Measurements from ENCODE around the gene DIP2A. TPM values are rescaled to one million over a fixed set of nuclear protein-coding genes. Genes with fewer than 3 reads are reported as not detected.

Gene DIP2A
- total RNA-seq, 1 experiment from 2014 or later = 39.9 TPM

- POLR2A ChIA-PET (ENCODE audit: unreplicated experiment) = no interaction called here
- no peaks in the 10 kb centered on the region for H3K36me3 ChIP-seq (ENCODE audit: low read depth)
Observed at GRCh38 chr21:46552274-46552673, 93.6 kb downstream of the DIP2A start.

GRCh38 chr21:46552865-46553379, 94.2 kb downstream of the DIP2A start:
- CTCF ChIA-PET = no interaction called here
- Histone ChIP-seq H3K4me2 (no peak overlapping the region), H4K20me1 (ENCODE audit: insufficient read depth) (no peaks in the 10 kb centered on the region), H3K9me3 (ENCODE audit: insufficient read depth, low read depth) (no peaks in the 10 kb centered on the region), H3K79me2 (ENCODE audit: low read depth) (no peaks in the 10 kb centered on the region), H3K27me3 (ENCODE audit: insufficient read depth, low read depth) (no peaks in the 10 kb centered on the region), H3F3A (ENCODE audit: insufficient read depth, low read depth) (no peaks in the 10 kb centered on the region), H3K27ac (no peak overlapping the region), H2AFZ (no peak overlapping the region), H3K36me3 (ENCODE audit: low read depth) (no peaks in the 10 kb centered on the region), H3K4me3 (no peak overlapping the region), H3K4me1 (replicated peaks; ENCODE audit: insufficient read depth) (no peaks in the 10 kb centered on the region), H3K9me2 (ENCODE audit: insufficient read depth) (no peaks in the 10 kb centered on the region)
- POLR2A ChIA-PET (ENCODE audit: unreplicated experiment) = no interaction called here
- BruUV-seq (replicated peaks) = no TSS peak
- no peak for TF ChIP-seq EZH2 (IDR thresholded peaks at IDR 0.05; ENCODE audit: low read depth)
- TF ChIP-seq CTCF (conservative IDR thresholded peaks at IDR 0.05) = no peak
- intact Hi-C loops (cut with micrococcal nuclease; ENCODE audit: unreplicated experiment) = no loop called here
- no peak for DNase-seq

More at GRCh38 chr21:46552274-46552673, 93.6 kb downstream of the DIP2A start:
- Histone ChIP-seq H3F3A (ENCODE audit: insufficient read depth, low read depth) (no peaks in the 10 kb centered on the region), H3K4me2 (no peak overlapping the region), H4K20me1 (ENCODE audit: insufficient read depth) (no peaks in the 10 kb centered on the region), H3K4me1 (replicated peaks; ENCODE audit: insufficient read depth) (no peaks in the 10 kb centered on the region), H3K27ac (no peak overlapping the region), H3K27me3 (ENCODE audit: insufficient read depth, low read depth) (no peaks in the 10 kb centered on the region), H2AFZ (no peak overlapping the region), H3K9me2 (ENCODE audit: insufficient read depth) (no peaks in the 10 kb centered on the region), H3K9me3 (ENCODE audit: insufficient read depth, low read depth) (no peaks in the 10 kb centered on the region), H3K79me2 (ENCODE audit: low read depth) (no peaks in the 10 kb centered on the region), H3K4me3 (no peak overlapping the region)
- CTCF ChIA-PET = no interaction called here
- intact Hi-C loops (cut with micrococcal nuclease; ENCODE audit: unreplicated experiment) = no loop called here
- BruUV-seq (replicated peaks) = no TSS peak
- no peak for DNase-seq
- TF ChIP-seq EZH2 (IDR thresholded peaks at IDR 0.05; ENCODE audit: low read depth) (no peak), CTCF (conservative IDR thresholded peaks at IDR 0.05) (no peak)

- no peaks in the 10 kb centered on the region for H3K4me1 ChIP-seq (replicated peaks; ENCODE audit: insufficient read depth)
- intact Hi-C loops (cut with micrococcal nuclease; ENCODE audit: unreplicated experiment) = no loop called here
- H3K27ac ChIP-seq = no peak overlapping the region
- TF ChIP-seq CTCF (conservative IDR thresholded peaks at IDR 0.05) = no peak
- TF ChIP-seq EZH2 (IDR thresholded peaks at IDR 0.05; ENCODE audit: low read depth) = no peak
- CTCF ChIA-PET = no interaction called here
- H3K9me3 ChIP-seq (ENCODE audit: insufficient read depth, low read depth) = no peaks in the 10 kb centered on the region
- no peaks in the 10 kb centered on the region for H3K27me3 ChIP-seq (ENCODE audit: insufficient read depth, low read depth)
- no peaks in the 10 kb centered on the region for H3F3A ChIP-seq (ENCODE audit: insufficient read depth, low read depth)
- no TSS peak for BruUV-seq (replicated peaks)
- no peaks in the 10 kb centered on the region for H3K79me2 ChIP-seq (ENCODE audit: low read depth)
- no peak overlapping the region for H2AFZ ChIP-seq
- POLR2A ChIA-PET (ENCODE audit: unreplicated experiment) = no interaction called here
- H3K36me3 ChIP-seq (ENCODE audit: low read depth) = no peaks in the 10 kb centered on the region
- no peaks in the 10 kb centered on the region for H4K20me1 ChIP-seq (ENCODE audit: insufficient read depth)
- H3K4me3 ChIP-seq = no peak overlapping the region
- no peak for DNase-seq
- H3K4me2 ChIP-seq = no peak overlapping the region
- H3K9me2 ChIP-seq (ENCODE audit: insufficient read depth) = no peaks in the 10 kb centered on the region
Observed at GRCh38 chr21:46553993-46554392, 95.3 kb downstream of the DIP2A start.
